Heart right ventricle (tissue), 16 donors: ENCODE measurements around the gene CD200R1. TPM values are rescaled to one million over a fixed set of nuclear protein-coding genes. Genes with fewer than 3 reads are reported as not detected.

Source experiments
- ATAC-seq, 8 donors: fragments of 200-7000 bp; cut with Tn5 transposase; one replicate each; pipeline ENCODE4 v1.9.1; 2020; ENCODE audit warnings: mild to moderate bottlenecking in 8 of 8, moderate library complexity in 8 of 8, moderate number of reproducible peaks in 1 of 8
- DNase-seq, 2 donors: peaks; one replicate each; pipeline ENCODE4 v3.0.0-alpha.2; 2020
- H3K27ac ChIP-seq, 10 donors: fragments of 200-600 bp; sonication (generic) in 2 of 10; one replicate each; pipeline versions ENCODE4 v1.5.0 to v1.8.0; 2020 to 2022; ENCODE audit warnings: mild to moderate bottlenecking in 3 of 10
- H3K27me3 ChIP-seq, 7 donors: fragments of 200-600 bp; one replicate each; pipeline ENCODE4 v1.8.0; 2021 to 2022; ENCODE audit warnings: mild to moderate bottlenecking in 2 of 7
- H3K36me3 ChIP-seq, 9 donors: fragments of 200-600 bp; sonication (generic) in 1 of 9; one replicate each; pipeline versions ENCODE4 v1.5.0 to v1.8.0; 2020 to 2022; ENCODE audit warnings: mild to moderate bottlenecking in 2 of 9
- H3K4me1 ChIP-seq, 9 donors: fragments of 200-600 bp; sonication (generic) in 1 of 9; one replicate each; pipeline versions ENCODE4 v1.5.0 to v1.8.0; 2020 to 2022; ENCODE audit warnings: mild to moderate bottlenecking in 4 of 9
- H3K4me3 ChIP-seq, 10 donors: fragments of 200-600 bp; sonication (generic) in 2 of 10; one replicate each; pipeline versions ENCODE4 v1.5.0 to v1.8.0; 2020 to 2022; ENCODE audit warnings: mild to moderate bottlenecking in 7 of 10, moderate library complexity in 2 of 10
- H3K9me3 ChIP-seq, 11 donors: fragments of 200-600 bp in 10 of 11; sonication (generic) in 2 of 11; one replicate each; pipeline versions ENCODE4 v1.5.0 to v1.8.0; 2013 to 2022; ENCODE audit warnings: mild to moderate bottlenecking in 2 of 11, control low read depth in 1 of 11, moderate library complexity in 1 of 11
- CTCF ChIP-seq, 9 donors: fragments of 200-600 bp; sonication (generic) in 2 of 9; IDR thresholded peaks; one replicate each; pipeline versions ENCODE4 v1.5.0 to v1.8.0; 2021 to 2022; ENCODE audit warnings: antibody characterized with exemption in 9 of 9, mild to moderate bottlenecking in 5 of 9, moderate library complexity in 1 of 9
- WGBS, 2 donors: extraction: QIAGEN DNeasy Blood & Tissue Kit; methylation state at CpG; one replicate each; pipeline ENCODE4 v1.1.7; 2013; ENCODE audit warnings: inconsistent platforms in 1 of 2; 5-methylcytosine and 5-hydroxymethylcytosine counted together
- intact Hi-C, 10 donors: fragments of 100-400 bp; cut with DNase I; formaldehyde crosslinking; loops; one replicate each; pipeline versions ENCODE4 v1.11.1 to v1.14.2; 2022
- polyA plus RNA-seq, 2 donors: library from polyadenylated mRNA; stranded (reverse); fragments of 200-250 nt; gene quantifications; one replicate each; pipeline ENCODE4 v1.2.3, GENCODE V29; 2013
- total RNA-seq, 10 donors: library from RNA; stranded (reverse); fragmentation: NEBNext Ultra II Directional in 3 of 10; extraction: Animal tissue kit (Norgen Biotek cat#: 25700) in 3 of 10; gene quantifications; one replicate each; pipeline versions ENCODE4 v1.2.1 to v1.2.4, GENCODE V29; 2021 to 2023
- donor health status: Arrhythmogenic right ventricular cardiomyopathy.
- donor health status: ischemic (EF 13 %, LVEDD 7.1; RV severe dilation, severe dysfunction).
- donor health status: healthy with polysubstance abuse.
- donor health status: DM: no; HTN: yes; CAD: no.
- donor health status: DM: no; HTN: no; CAD: no.
- donor health status: ischemic (EF 25% LVEDD 6.9; RV normal size, moderate dysfunction).
- donor health status: ischemic (EF 25% LVEDD 5.7; RV mildly dilated, moderate dysfunction).
- donor health status: healthy.
- donor health status: DM: yes; HTN: yes; CAD: no.
- donor health status: Ischemic cardiomyopathy.
- donor health status: ischemic (EF 35%, LVEDD 5.7; RV mildly dilated, moderate dysfunction).
- donor health status: nonischemic (EF 11% LVEDD 7.7; RV severe dilation, severe dysfunction).
- donor health status: DM: yes; HTN: yes; CAD: no.
- donor health status: PGD.
- donor health status: ischemic (EF 29% LVEDD 5.4; RV normal size, mild dysfunction).
- donor health status: nonischemic (EF 23%, LVEDD 6.1; RV moderate dilation, normal function).

The CD200R1 gene
- total and polyA plus RNA-seq, 12 donors, result 0.07 to 2.6 (median 0.45) TPM

- Histone ChIP-seq H3K27me3 (no peaks in the 10 kb centered on the region), H3K4me1 (peaks cover 0 to 11% (median 0%) of the 10 kb centered on the region in 9 donors), H3K4me3 (no peak overlapping the region), H3K36me3 (no peaks in the 10 kb centered on the region), H3K27ac (no peak overlapping the region), H3K9me3 (no peaks in the 10 kb centered on the region)
- DNase-seq, result no peak
- no peak for ATAC-seq
- WGBS, 2 donors, result 31 to 38% methylated on average over 1 of the region's 1 CpG
- intact Hi-C loops, result loop anchor here in 5 of 10 donors (2.0 to 10.0 kb wide), 8 partner anchors 248 to 678 kb away; partner anchors contain the start of gene CCDC80 (in 4 of the 5)
- TF ChIP-seq CTCF (IDR thresholded peaks at IDR 0.05), result no peak
These were observed 7.8 kb upstream of the CD200R1 start for GRCh38 chr3:112982710-112983109.

- intact Hi-C loops, result loop anchor here in 6 of 10 donors (2.0 to 10.0 kb wide), 8 partner anchors 245 to 675 kb away; partner anchors contain the start of gene CCDC80 (in 3 of the 6)
- no peaks in the 10 kb centered on the region for H3K36me3 ChIP-seq
- H3K9me3 ChIP-seq, result no peaks in the 10 kb centered on the region
- DNase-seq, result no peak
- no peak overlapping the region for H3K27ac ChIP-seq
- H3K4me1 ChIP-seq, result peaks cover 0 to 29% (median 0%) of the 10 kb centered on the region in 9 donors
- 26 to 29% methylated on average over 1 of the region's 1 CpG for WGBS, 2 donors
- TF ChIP-seq CTCF (IDR thresholded peaks at IDR 0.05), result no peak
- no peak for ATAC-seq
- H3K4me3 ChIP-seq, result no peak overlapping the region
- no peaks in the 10 kb centered on the region for H3K27me3 ChIP-seq
These were observed 5.2 kb upstream of the CD200R1 start for GRCh38 chr3:112980080-112980479.

- Histone ChIP-seq H3K27me3 (no peaks in the 10 kb centered on the region), H3K4me1 (peaks cover 0 to 25% (median 0%) of the 10 kb centered on the region in 9 donors), H3K9me3 (no peaks in the 10 kb centered on the region), H3K36me3 (no peaks in the 10 kb centered on the region), H3K27ac (no peak overlapping the region), H3K4me3 (no peak overlapping the region)
- TF ChIP-seq CTCF (IDR thresholded peaks at IDR 0.05), result peak; percentile 50 to 85 (median 74)
- intact Hi-C loops, result loop anchor here in 8 of 10 donors (2.0 to 10.0 kb wide), 8 partner anchors 242 to 397 kb away; partner anchors contain the start of gene CCDC80 (in 3 of the 8)
- WGBS, 2 donors, result 65 to 81% methylated on average over 1 of the region's 1 CpG
- ATAC-seq (no peak), DNase-seq (no peak)
These were observed 4.4 kb upstream of the CD200R1 start for GRCh38 chr3:112979244-112979832.

- Histone ChIP-seq H3K4me1 (peaks cover 0 to 24% (median 0%) of the 10 kb centered on the region in 9 donors), H3K27me3 (no peaks in the 10 kb centered on the region), H3K4me3 (no peak overlapping the region), H3K9me3 (no peaks in the 10 kb centered on the region), H3K27ac (peak overlapping the region in 1 of 10 donors; percentile 81), H3K36me3 (no peaks in the 10 kb centered on the region)
- no peak for TF ChIP-seq CTCF (IDR thresholded peaks at IDR 0.05)
- ATAC-seq (no peak), DNase-seq (no peak)
- intact Hi-C loops, result loop anchor here in 7 of 10 donors (5.0 to 10.0 kb wide), 5 partner anchors 240 to 395 kb away; partner anchors contain the start of gene CCDC80 (in 3 of the 7)
- 82 to 88% methylated on average over 2 of the region's 2 CpGs for WGBS, 2 donors
These were observed 2.0 kb upstream of the CD200R1 start for GRCh38 chr3:112976953-112977352.
